ENCODE results near the gene RARG. TPM values are rescaled to one million over a fixed set of nuclear protein-coding genes. Genes with fewer than 3 reads are reported as not detected.

The RARG gene
- total and polyA plus RNA-seq, 8 donors, result 38.2 to 62.5 (median 46.7) TPM

GRCh38 chr12:53192531-53193021, 39.4 kb downstream of the RARG start:
- no peak for TF ChIP-seq CTCF (IDR thresholded peaks at IDR 0.05)
- peaks cover 3 to 7% of the 10 kb centered on the region in 2 donors for H3K4me1 ChIP-seq
- intact Hi-C loops (cut with DNase I), result no loop called here
- DNase-seq, result peak in 1 of 4 donors; percentile 65
- H3K27ac ChIP-seq, result no peak overlapping the region
- H3K36me3 ChIP-seq, result peaks cover 0 to 44% of the 10 kb centered on the region in 2 donors
- no peaks in the 10 kb centered on the region for H3K9me3 ChIP-seq
- ATAC-seq, result no peak
- no peak overlapping the region for H3K4me3 ChIP-seq
- peaks cover 0 to 2% of the 10 kb centered on the region in 2 donors for H3K27me3 ChIP-seq

- H3K4me1 ChIP-seq, result peaks cover 0 to 4% of the 10 kb centered on the region in 2 donors
- no peak for TF ChIP-seq CTCF (IDR thresholded peaks at IDR 0.05)
- peaks cover 0 to 50% of the 10 kb centered on the region in 2 donors for H3K36me3 ChIP-seq
- no peaks in the 10 kb centered on the region for H3K27me3 ChIP-seq
- no peak overlapping the region for H3K4me3 ChIP-seq
- H3K27ac ChIP-seq, result no peak overlapping the region
- intact Hi-C loops (cut with DNase I), result no loop called here
- H3K9me3 ChIP-seq, result no peaks in the 10 kb centered on the region
- ATAC-seq (no peak), DNase-seq (no peak)
These were observed 40.0 kb downstream of the RARG start for GRCh38 chr12:53191885-53192530.

GRCh38 chr12:53191096-53191884, 40.7 kb downstream of the RARG start:
- no peak for TF ChIP-seq CTCF (IDR thresholded peaks at IDR 0.05)
- no peak for DNase-seq
- Histone ChIP-seq H3K4me3 (no peak overlapping the region), H3K4me1 (peaks cover 0 to 4% of the 10 kb centered on the region in 2 donors), H3K27me3 (no peaks in the 10 kb centered on the region), H3K9me3 (no peaks in the 10 kb centered on the region), H3K36me3 (peaks cover 0 to 57% of the 10 kb centered on the region in 2 donors), H3K27ac (no peak overlapping the region)
- intact Hi-C loops (cut with DNase I), result no loop called here
- ATAC-seq, result no peak

GRCh38 chr12:53190108-53190729, 41.8 kb downstream of the RARG start:
- ATAC-seq (peak; percentile 86), DNase-seq (peak in 2 of 4 donors; percentile 47 to 78)
- intact Hi-C loops (cut with DNase I), result no loop called here
- Histone ChIP-seq H3K4me1 (peaks cover 0 to 4% of the 10 kb centered on the region in 2 donors), H3K36me3 (peaks cover 0 to 68% of the 10 kb centered on the region in 2 donors), H3K27me3 (no peaks in the 10 kb centered on the region), H3K4me3 (no peak overlapping the region), H3K27ac (no peak overlapping the region), H3K9me3 (no peaks in the 10 kb centered on the region)
- peak; percentile 47 to 59 for TF ChIP-seq CTCF (IDR thresholded peaks at IDR 0.05)

Data from left lung (tissue), 10 donors.